ENCODE data around the gene SMU1.
"Not testable (repeated sequence)": the region's sequence is repeated elsewhere in the genome, so short reads cannot be mapped to it uniquely, and the experiment has no call there.

SMU1 gene

DNA sequence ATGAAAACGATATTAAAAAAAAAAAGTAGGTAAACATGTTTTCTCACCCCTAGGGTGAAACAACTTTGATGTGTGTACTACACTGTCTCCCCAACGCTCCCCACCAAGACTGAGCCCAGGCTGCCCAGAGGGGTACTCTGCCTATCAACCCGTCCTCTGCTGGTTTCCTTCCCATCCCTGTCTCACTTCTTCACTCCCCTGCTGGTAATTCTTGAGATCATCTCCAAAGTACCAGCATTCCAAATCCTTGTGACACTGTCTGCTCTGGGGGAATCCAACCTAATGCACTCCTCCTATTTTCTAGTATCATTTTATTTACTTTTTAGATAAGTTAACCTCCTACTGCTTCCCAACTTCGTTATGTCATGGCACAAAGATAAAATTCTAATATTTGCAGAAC lies 68.7 kb downstream of the SMU1 start:
- DNase-seq, result no peak

DNA sequence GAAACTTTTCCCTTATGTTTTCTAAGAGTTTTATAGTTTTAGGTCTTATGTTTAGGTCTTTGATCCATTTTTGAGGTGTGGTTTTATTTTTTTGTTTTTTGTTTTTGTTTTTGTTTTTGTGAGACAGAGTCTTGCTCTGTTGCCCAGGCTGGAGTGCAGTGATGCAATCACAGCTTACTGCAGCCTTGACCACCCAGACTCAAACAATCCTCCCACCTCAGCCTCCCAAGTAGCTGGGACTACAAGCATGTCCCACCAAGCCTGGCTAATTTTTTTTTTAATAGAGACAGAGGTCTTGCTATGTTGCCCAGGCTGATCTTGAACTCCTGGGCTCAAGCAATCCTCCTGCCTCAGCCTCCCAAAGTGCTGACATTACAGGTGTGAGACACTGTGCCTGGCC lies 71.1 kb downstream of the SMU1 start:
- not testable (repeated sequence) for DNase-seq

DNA sequence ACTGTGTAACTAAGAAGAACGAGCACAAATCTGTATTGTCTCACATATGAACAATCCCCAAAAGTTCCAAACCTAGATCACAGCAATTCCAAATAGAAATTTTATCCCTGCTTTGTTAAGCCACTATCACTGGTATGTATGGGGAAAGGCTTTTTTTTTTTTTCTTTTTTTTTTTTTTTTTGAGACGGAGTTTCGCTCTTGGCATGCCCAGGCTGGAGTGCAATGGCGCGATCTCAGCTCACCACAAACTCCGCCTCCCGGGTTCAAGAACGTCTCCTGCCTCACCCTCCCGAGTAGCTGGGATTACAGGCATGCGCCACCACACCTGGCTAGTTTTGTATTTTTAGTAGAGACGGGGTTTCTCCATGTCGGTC lies 75.8 kb downstream of the SMU1 start:
- peak; percentile 25 for DNase-seq

DNA sequence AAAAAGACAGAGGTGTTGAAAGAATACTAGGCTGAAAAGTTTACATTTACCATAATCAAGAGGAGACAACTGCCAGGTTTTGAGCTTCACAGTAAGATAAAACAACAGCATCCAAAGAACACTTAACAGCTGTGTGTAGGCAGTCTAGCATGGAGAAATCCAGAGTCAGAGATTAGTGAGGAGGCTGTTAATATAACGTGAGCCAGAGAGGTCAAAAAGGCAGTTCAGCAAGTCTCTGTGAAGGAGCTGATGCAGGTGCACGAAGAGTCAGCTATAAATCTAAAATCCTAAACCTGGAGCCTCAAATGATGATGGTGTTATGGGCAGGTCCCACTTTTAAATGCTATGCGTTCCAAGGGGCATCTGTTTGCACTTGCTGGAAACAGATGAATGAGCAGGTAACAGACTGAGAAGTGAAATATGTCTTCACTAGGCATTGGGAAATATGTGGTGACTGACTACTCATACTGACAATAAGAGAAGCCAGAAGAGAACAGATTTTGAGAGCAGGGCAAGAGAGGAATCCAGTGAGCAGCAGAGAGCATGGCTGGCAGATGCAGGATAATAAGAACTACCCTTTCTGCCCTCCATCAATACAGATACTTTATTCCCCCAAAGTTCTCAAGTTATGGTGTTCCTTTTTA lies 83.8 kb downstream of the SMU1 start:
- DNase-seq, result no peak

DNA sequence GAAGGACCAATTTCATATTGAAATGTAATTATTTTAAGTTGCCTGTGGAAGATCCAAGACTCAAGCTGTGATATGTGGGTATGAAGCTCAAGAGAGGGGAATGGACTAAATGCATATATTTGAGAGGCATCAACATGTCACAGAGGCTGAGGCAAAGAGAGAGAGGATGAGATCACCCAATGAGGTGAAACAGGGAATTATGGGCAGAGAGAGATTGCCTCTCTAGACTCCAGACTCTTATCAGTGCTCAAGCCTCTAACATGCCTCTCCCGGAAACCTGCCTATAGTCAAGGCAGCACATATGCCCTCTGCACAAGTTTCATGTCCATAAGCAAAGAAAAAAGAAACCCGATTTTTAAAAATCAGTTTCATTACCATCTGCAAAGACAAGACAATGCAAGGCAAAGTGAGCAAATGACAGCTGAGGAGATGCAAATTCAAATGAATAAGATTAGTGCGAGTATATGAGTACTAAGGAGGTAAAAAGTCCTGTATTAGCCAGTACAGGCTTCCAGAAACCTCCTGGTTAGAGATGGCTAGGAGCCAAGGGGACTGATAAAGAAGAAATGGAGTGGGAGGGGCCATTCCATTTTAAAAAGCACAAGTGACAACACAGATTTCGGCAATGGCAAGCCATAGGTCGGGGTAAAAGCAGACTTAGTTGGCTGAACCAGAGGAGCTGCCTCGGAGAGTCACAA lies 84.4 kb downstream of the SMU1 start:
- DNase-seq, result no peak
